ENCODE data around the gene PLD1. TPM values are rescaled to one million over a fixed set of nuclear protein-coding genes. Genes with fewer than 3 reads are reported as not detected.
"Not testable (repeated sequence)": the region's sequence is repeated elsewhere in the genome, so short reads cannot be mapped to it uniquely, and the experiment has no call there.

The PLD1 gene
- total and polyA plus RNA-seq, 2 donors: 5.0 to 6.4 TPM

DNA sequence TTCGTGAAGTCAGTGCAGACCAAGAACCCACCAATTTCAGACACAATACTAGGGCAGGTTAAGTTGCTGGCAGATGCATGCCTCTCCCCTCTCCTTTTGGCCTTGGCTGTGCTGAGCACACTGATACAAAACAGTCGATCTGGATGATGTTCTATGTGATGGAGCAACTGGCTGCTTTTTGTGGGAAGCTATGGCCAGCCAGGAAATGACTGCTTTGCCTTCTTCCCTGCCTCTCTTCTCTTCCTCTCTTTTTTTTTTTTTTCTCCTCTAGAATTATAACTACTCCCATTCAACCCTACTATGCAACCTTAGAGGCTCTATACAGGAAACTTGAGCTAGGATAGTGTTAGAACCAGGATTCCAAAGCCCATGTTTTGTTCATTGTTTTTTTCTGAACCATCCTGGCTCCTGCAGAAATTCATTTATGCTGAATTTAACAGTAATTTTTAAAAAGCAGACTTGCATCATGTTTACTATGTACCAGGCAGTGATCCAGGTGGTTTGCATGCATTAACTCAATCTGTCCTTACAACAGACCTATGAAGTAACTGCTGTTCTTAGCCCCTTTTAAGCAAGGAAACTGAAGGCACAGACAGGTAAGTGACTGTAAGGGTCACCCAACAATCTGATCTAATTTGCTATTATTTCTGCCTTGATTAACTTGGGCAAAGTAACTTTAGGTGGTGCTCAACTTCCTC is 62.9 kb downstream of the PLD1 start:
- Histone ChIP-seq H3K9me3 (ENCODE audit: control insufficient read depth in 2 of 2, insufficient read depth in 1 of 2, low read length in 1 of 2) (peaks cover 0 to 3% of the 10 kb centered on the region in 2 donors), H3K4me3 (ENCODE audit: low read length in 2 of 2) (no peak overlapping the region), H3K4me1 (ENCODE audit: control insufficient read depth in 2 of 2, insufficient read depth in 2 of 2, low read length in 2 of 2) (peaks cover 0 to 4% of the 10 kb centered on the region in 2 donors), H3K27me3 (ENCODE audit: control insufficient read depth in 2 of 2, insufficient read depth in 1 of 2, low read length in 1 of 2) (no peaks in the 10 kb centered on the region), H3K27ac (ENCODE audit: low read depth in 1 of 2, low read length in 1 of 2) (no peak overlapping the region), H3K36me3 (ENCODE audit: control insufficient read depth in 2 of 2, insufficient read depth in 2 of 2, low read length in 1 of 2) (no peaks in the 10 kb centered on the region)
- no peak for DNase-seq (ENCODE audit: low read depth in 6 of 9, low spot score in 9 of 9)
- WGBS: 84% methylated on average over 2 of the region's 2 CpGs

DNA sequence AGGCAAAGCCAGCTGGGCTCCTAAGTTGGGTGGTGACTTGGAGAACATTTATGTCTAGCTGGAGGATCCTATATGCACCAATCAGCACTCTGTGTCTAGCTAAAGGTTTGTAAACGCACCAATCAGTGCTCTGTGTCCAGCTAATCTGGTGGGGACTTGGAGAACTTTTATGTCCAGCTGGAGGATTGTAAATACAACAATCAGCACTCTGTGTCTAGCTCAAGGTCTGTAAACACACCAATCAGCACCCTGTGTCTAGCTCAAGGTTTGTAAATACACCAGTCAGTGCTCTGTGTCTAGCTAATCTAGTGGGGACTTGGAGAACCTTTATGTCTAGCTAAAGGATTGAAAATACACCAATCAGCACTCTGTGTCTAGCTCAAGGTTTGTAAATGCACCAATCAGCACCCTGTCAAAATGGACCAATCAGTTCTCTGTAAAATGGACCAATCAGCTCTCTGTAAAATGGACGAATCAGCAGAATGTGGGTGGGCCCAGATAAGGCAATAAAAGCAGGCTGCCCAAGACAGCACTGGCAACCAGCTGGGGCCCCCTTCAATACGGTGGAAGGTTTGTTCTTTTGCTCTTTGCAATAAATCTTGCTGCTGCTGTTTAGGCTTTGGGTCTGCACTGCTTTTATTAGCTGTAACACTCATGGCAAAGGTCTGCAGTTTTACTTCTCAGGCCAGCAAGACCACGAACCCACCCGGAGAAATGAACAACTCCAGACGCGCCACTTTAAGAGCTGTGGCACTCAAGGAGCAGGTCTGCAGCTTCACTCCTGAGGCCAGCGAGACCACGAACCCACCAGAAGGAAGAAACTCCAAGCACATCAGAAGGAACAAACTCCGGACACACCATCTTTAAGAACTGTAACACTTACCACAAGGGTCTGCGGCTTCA is 63.7 kb downstream of the PLD1 start:
- H3K4me1 ChIP-seq (ENCODE audit: control insufficient read depth in 2 of 2, insufficient read depth in 2 of 2, low read length in 2 of 2); H3K9me3 ChIP-seq (ENCODE audit: control insufficient read depth in 2 of 2, insufficient read depth in 1 of 2, low read length in 1 of 2); H3K27me3 ChIP-seq (ENCODE audit: control insufficient read depth in 2 of 2, insufficient read depth in 1 of 2, low read length in 1 of 2); H3K4me3 ChIP-seq (ENCODE audit: low read length in 2 of 2); H3K27ac ChIP-seq (ENCODE audit: low read depth in 1 of 2, low read length in 1 of 2); DNase-seq (ENCODE audit: low read depth in 6 of 9, low spot score in 9 of 9); H3K36me3 ChIP-seq (ENCODE audit: control insufficient read depth in 2 of 2, insufficient read depth in 2 of 2, low read length in 1 of 2): not testable (repeated sequence)
- WGBS: 83% methylated on average over 11 of the region's 11 CpGs

DNA sequence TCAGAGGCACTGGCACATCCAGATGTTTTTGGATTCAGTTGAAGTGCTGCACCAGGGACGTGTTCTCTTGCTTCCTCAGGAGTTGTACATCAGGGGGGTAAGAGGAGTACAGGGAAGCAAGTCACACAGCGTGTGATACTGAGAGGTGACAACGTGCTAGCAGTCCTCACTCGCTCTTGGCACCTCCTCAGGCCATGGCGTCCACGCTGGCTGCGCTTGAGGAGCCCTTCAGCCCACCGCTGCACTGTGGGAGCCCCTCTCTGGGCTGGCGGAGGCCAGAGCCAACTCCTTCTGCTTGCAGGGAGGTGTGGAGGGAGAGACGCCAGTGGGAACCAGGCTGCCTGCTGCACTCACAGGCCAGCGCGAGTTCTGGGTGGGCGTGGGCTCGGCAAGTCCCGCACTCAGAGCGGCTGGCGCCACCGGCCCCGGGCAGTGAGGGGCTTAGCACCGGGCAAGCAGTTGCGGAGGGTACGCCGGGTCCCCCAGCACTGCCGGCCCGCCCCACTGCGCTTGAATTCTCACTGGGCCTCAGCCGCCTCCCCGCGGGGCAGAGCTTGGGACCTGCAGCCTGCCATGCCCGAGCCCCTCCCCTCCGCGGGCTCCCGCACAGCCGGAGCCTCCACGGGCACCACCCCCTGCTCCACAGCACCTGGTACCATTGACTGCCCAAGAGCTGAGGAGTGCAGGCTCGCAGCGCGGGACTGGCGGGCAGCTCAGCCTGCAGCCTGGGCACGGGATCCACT is 64.5 kb downstream of the PLD1 start:
- DNase-seq (ENCODE audit: low read depth in 6 of 9, low spot score in 9 of 9): no peak
- peaks cover 0 to 3% of the 10 kb centered on the region in 2 donors for H3K9me3 ChIP-seq (ENCODE audit: control insufficient read depth in 2 of 2, insufficient read depth in 1 of 2, low read length in 1 of 2)
- H3K4me3 ChIP-seq (ENCODE audit: low read length in 2 of 2): no peak overlapping the region
- peaks cover 0 to 4% of the 10 kb centered on the region in 2 donors for H3K4me1 ChIP-seq (ENCODE audit: control insufficient read depth in 2 of 2, insufficient read depth in 2 of 2, low read length in 2 of 2)
- H3K27me3 ChIP-seq (ENCODE audit: control insufficient read depth in 2 of 2, insufficient read depth in 1 of 2, low read length in 1 of 2): no peaks in the 10 kb centered on the region
- H3K36me3 ChIP-seq (ENCODE audit: control insufficient read depth in 2 of 2, insufficient read depth in 2 of 2, low read length in 1 of 2): no peaks in the 10 kb centered on the region
- WGBS: 93% methylated on average over 40 of the region's 40 CpGs
- no peak overlapping the region for H3K27ac ChIP-seq (ENCODE audit: low read depth in 1 of 2, low read length in 1 of 2)

DNA sequence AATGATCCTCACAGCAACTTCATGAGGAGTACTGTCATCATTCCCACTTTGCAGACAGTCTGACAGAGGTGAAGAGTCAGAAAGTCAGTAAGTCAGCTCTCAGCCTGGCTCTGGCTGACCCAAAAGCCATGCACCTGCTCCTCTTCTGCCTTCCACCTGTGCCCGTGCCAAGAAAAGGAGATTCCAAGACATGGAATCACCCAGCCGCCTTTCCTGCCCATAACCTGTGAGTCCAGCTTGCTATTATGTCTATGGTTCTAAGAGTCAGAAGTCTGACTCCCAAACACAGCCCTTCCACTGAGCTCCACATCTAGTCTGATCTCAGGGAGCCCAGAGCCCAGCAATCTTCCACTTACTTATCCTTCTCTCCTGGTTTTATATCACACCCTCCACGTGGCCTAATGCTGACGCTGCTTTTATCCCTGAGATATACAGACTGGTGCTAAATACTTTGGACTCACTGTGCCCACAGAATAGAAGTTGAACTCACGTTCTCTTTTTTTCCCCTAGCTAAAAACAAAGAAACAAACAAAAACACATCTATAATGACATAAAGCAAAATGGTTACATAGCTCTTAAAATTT is 66.0 kb downstream of the PLD1 start:
- Histone ChIP-seq H3K9me3 (ENCODE audit: control insufficient read depth in 2 of 2, insufficient read depth in 1 of 2, low read length in 1 of 2) (peaks cover 0 to 3% of the 10 kb centered on the region in 2 donors), H3K36me3 (ENCODE audit: control insufficient read depth in 2 of 2, insufficient read depth in 2 of 2, low read length in 1 of 2) (no peaks in the 10 kb centered on the region), H3K4me3 (ENCODE audit: low read length in 2 of 2) (no peak overlapping the region), H3K4me1 (ENCODE audit: control insufficient read depth in 2 of 2, insufficient read depth in 2 of 2, low read length in 2 of 2) (peaks cover 0 to 4% of the 10 kb centered on the region in 2 donors), H3K27me3 (ENCODE audit: control insufficient read depth in 2 of 2, insufficient read depth in 1 of 2, low read length in 1 of 2) (no peaks in the 10 kb centered on the region), H3K27ac (ENCODE audit: low read depth in 1 of 2, low read length in 1 of 2) (no peak overlapping the region)
- WGBS: 96% methylated on average over 5 of the region's 5 CpGs
- no peak for DNase-seq (ENCODE audit: low read depth in 6 of 9, low spot score in 9 of 9)

DNA sequence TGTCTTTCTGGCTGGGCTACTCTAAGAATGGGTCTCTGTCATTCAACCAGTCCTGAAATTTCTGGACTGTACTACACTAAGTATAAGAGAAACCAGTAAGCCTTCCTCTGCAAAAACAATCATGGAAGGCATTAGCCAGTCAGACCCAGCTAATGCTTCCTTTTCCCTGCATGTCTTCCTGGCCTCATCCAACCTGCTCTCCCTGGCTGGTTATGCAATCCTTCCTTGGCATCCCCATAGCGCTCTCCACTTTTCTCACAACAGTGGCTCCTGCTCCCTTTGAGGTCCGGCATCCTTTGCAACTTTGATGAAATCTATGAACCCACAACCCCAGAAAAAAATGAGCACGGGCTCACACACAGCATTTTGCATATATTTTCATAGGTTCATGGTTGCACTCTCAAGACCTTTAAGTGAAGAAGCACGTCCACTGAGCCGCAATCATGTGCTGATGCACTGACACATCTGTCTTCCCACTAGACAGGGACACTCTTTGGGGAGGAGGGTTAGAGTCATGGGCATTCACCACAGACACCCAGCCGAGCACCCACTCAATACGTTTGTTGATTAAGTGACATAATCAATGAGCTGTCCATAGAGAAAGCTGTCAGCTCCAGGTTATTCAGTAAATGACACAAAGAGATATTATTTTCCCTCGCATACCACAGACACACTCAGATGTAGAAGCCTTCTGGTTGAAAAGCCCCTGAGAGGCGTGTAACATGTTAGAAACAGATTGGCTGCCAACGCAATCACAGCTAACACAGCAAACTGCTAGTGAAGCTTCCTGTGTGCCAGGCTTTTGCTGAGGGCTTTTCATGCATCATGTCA is 66.7 kb downstream of the PLD1 start:
- Histone ChIP-seq H3K9me3 (ENCODE audit: control insufficient read depth in 2 of 2, insufficient read depth in 1 of 2, low read length in 1 of 2) (peaks cover 0 to 3% of the 10 kb centered on the region in 2 donors), H3K4me3 (ENCODE audit: low read length in 2 of 2) (no peak overlapping the region), H3K4me1 (ENCODE audit: control insufficient read depth in 2 of 2, insufficient read depth in 2 of 2, low read length in 2 of 2) (peaks cover 0 to 4% of the 10 kb centered on the region in 2 donors), H3K27me3 (ENCODE audit: control insufficient read depth in 2 of 2, insufficient read depth in 1 of 2, low read length in 1 of 2) (no peaks in the 10 kb centered on the region), H3K27ac (ENCODE audit: low read depth in 1 of 2, low read length in 1 of 2) (no peak overlapping the region), H3K36me3 (ENCODE audit: control insufficient read depth in 2 of 2, insufficient read depth in 2 of 2, low read length in 1 of 2) (no peaks in the 10 kb centered on the region)
- DNase-seq (ENCODE audit: low read depth in 6 of 9, low spot score in 9 of 9): no peak
- 95% methylated on average over 10 of the region's 10 CpGs for WGBS

DNA sequence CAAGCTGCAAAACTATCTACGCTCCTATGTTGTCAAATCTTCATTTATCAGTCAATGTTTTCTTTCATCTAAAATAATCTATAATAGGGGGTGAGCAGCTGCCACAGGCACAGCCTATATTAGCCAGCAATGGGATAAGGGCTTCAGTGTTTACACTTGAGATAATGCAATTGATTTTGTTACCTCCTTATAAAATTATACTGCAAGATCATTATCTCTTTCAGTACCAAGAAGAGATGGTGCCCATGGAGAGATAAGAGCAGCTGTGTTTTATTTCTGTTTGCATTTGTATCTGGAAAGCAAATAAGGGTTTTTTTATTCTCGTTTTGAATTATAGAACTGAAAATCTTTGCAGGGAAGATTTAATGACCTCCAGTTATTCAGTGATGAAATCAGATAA is 68.9 kb downstream of the PLD1 start:
- Histone ChIP-seq H3K27ac (ENCODE audit: low read depth in 1 of 2, low read length in 1 of 2) (no peak overlapping the region), H3K36me3 (ENCODE audit: control insufficient read depth in 2 of 2, insufficient read depth in 2 of 2, low read length in 1 of 2) (no peaks in the 10 kb centered on the region), H3K27me3 (ENCODE audit: control insufficient read depth in 2 of 2, insufficient read depth in 1 of 2, low read length in 1 of 2) (no peaks in the 10 kb centered on the region), H3K4me1 (ENCODE audit: control insufficient read depth in 2 of 2, insufficient read depth in 2 of 2, low read length in 2 of 2) (peaks cover 0 to 4% of the 10 kb centered on the region in 2 donors), H3K4me3 (ENCODE audit: low read length in 2 of 2) (no peak overlapping the region), H3K9me3 (ENCODE audit: control insufficient read depth in 2 of 2, insufficient read depth in 1 of 2, low read length in 1 of 2) (peaks cover 0 to 3% of the 10 kb centered on the region in 2 donors)
- WGBS: 89% methylated on average over 2 of the region's 2 CpGs
- DNase-seq (ENCODE audit: low read depth in 6 of 9, low spot score in 9 of 9): no peak

DNA sequence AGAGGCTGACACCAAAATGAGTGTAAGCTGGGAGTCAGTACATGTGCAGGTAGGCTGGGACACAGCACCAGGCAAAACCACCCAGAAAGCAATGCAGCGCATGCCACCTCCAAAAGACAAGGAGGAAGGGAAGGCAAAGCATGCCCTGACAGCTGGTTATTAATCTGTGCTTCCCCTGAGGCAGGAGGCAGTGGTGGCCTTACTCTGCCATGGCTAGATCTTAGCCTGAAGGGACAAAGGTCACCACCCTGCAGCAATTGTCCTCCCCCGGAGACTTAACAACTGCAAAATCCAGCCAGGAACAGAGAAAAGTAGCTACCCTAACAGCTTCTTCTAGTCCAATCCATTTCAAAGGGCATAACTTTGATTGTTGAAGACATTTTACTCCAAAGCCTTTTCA is 73.7 kb downstream of the PLD1 start:
- H3K4me1 ChIP-seq (ENCODE audit: control insufficient read depth in 2 of 2, insufficient read depth in 2 of 2, low read length in 2 of 2): no peaks in the 10 kb centered on the region
- no peaks in the 10 kb centered on the region for H3K36me3 ChIP-seq (ENCODE audit: control insufficient read depth in 2 of 2, insufficient read depth in 2 of 2, low read length in 1 of 2)
- 100% methylated on average over 2 of the region's 2 CpGs for WGBS

DNA sequence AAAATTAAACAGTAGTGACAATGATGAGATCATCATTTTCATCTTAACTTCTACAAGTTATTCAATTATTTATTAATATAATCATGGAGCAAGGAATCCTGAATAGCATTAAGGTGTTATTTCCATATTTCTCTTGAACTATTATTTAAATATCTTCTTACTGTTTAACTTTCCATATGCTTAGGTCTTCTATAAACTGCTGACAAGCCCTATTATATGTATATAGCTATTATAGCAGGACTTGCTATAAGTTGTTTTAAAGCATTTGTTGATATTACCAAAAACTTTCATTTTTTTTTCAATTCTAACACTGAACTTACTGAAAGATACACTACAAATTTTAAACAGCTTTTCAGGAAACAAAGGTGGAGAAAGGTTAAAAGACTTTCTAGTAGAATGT is 76.7 kb downstream of the PLD1 start:
- H3K4me1 ChIP-seq (ENCODE audit: control insufficient read depth in 2 of 2, insufficient read depth in 2 of 2, low read length in 2 of 2): no peaks in the 10 kb centered on the region
- no peaks in the 10 kb centered on the region for H3K27me3 ChIP-seq (ENCODE audit: control insufficient read depth in 2 of 2, insufficient read depth in 1 of 2, low read length in 1 of 2)
- no peak overlapping the region for H3K4me3 ChIP-seq (ENCODE audit: low read length in 2 of 2)
- DNase-seq (ENCODE audit: low read depth in 6 of 9, low spot score in 9 of 9): no peak
- H3K36me3 ChIP-seq (ENCODE audit: control insufficient read depth in 2 of 2, insufficient read depth in 2 of 2, low read length in 1 of 2): no peaks in the 10 kb centered on the region
- H3K9me3 ChIP-seq (ENCODE audit: control insufficient read depth in 2 of 2, insufficient read depth in 1 of 2, low read length in 1 of 2): no peaks in the 10 kb centered on the region
- H3K27ac ChIP-seq (ENCODE audit: low read depth in 1 of 2, low read length in 1 of 2): no peak overlapping the region

More for the DNA sequence above, 73.7 kb downstream of the PLD1 start:
- DNase-seq (ENCODE audit: low read depth in 6 of 9, low spot score in 9 of 9): no peak
- Histone ChIP-seq H3K9me3 (ENCODE audit: control insufficient read depth in 2 of 2, insufficient read depth in 1 of 2, low read length in 1 of 2) (no peaks in the 10 kb centered on the region), H3K4me3 (ENCODE audit: low read length in 2 of 2) (no peak overlapping the region), H3K27ac (ENCODE audit: low read depth in 1 of 2, low read length in 1 of 2) (no peak overlapping the region), H3K27me3 (ENCODE audit: control insufficient read depth in 2 of 2, insufficient read depth in 1 of 2, low read length in 1 of 2) (no peaks in the 10 kb centered on the region)
